ENCODE measurements around the gene SMAP1.

DNA sequence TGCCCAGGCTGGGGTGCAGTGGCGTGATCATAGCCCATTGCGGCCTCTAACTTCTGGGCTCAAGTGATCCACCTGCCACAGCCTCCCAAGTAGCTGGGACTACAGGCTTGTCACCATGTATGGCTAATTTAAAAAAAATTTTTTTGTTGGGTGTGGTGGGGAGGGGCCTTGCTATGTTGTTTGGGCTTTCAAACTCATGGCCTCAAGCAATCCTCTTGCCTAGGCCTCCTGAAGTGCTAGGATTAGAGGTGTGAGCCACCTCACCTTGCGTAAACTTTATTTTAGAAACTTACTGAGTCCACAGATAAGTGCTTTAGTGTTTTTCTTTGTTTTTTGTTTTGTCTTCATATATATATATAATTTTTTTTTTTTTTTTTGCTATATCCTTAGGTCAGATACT lies 9.1 kb downstream of the SMAP1 start:
- TF ChIP-seq, protein P1, sequence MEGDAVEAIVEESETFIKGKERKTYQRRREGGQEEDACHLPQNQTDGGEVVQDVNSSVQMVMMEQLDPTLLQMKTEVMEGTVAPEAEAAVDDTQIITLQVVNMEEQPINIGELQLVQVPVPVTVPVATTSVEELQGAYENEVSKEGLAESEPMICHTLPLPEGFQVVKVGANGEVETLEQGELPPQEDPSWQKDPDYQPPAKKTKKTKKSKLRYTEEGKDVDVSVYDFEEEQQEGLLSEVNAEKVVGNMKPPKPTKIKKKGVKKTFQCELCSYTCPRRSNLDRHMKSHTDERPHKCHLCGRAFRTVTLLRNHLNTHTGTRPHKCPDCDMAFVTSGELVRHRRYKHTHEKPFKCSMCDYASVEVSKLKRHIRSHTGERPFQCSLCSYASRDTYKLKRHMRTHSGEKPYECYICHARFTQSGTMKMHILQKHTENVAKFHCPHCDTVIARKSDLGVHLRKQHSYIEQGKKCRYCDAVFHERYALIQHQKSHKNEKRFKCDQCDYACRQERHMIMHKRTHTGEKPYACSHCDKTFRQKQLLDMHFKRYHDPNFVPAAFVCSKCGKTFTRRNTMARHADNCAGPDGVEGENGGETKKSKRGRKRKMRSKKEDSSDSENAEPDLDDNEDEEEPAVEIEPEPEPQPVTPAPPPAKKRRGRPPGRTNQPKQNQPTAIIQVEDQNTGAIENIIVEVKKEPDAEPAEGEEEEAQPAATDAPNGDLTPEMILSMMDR (tag by site-specific recombination; IDR thresholded peaks at IDR 0.05) = no peak
- no peak for TF ChIP-seq ZNF350 (tag by site-specific recombination; IDR thresholded peaks at IDR 0.05)
- no peak for TF ChIP-seq ZNF114 (tag by site-specific recombination; IDR thresholded peaks at IDR 0.05)
- TF ChIP-seq, protein P2, sequence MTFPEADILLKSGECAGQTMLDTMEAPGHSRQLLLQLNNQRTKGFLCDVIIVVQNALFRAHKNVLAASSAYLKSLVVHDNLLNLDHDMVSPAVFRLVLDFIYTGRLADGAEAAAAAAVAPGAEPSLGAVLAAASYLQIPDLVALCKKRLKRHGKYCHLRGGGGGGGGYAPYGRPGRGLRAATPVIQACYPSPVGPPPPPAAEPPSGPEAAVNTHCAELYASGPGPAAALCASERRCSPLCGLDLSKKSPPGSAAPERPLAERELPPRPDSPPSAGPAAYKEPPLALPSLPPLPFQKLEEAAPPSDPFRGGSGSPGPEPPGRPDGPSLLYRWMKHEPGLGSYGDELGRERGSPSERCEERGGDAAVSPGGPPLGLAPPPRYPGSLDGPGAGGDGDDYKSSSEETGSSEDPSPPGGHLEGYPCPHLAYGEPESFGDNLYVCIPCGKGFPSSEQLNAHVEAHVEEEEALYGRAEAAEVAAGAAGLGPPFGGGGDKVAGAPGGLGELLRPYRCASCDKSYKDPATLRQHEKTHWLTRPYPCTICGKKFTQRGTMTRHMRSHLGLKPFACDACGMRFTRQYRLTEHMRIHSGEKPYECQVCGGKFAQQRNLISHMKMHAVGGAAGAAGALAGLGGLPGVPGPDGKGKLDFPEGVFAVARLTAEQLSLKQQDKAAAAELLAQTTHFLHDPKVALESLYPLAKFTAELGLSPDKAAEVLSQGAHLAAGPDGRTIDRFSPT (tag by site-specific recombination; IDR thresholded peaks at IDR 0.05) = no peak
- TF ChIP-seq ZBTB7A (tag by site-specific recombination; IDR thresholded peaks at IDR 0.05; ENCODE audit: low read depth) = no peak
- TF ChIP-seq ZNF629 (tag by site-specific recombination; IDR thresholded peaks at IDR 0.05) = no peak
- TF ChIP-seq ZNF777 (tag by site-specific recombination; IDR thresholded peaks at IDR 0.05; ENCODE audit: borderline replicate concordance) = no peak
- TF ChIP-seq, protein P3, sequence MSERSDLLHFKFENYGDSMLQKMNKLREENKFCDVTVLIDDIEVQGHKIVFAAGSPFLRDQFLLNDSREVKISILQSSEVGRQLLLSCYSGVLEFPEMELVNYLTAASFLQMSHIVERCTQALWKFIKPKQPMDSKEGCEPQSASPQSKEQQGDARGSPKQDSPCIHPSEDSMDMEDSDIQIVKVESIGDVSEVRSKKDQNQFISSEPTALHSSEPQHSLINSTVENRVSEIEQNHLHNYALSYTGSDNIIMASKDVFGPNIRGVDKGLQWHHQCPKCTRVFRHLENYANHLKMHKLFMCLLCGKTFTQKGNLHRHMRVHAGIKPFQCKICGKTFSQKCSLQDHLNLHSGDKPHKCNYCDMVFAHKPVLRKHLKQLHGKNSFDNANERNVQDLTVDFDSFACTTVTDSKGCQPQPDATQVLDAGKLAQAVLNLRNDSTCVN (tag by site-specific recombination; optimal IDR thresholded peaks at IDR 0.05) = no peak
- no peak for TF ChIP-seq BCL11A (tag by site-specific recombination; IDR thresholded peaks at IDR 0.05; ENCODE audit: low read depth)
- TF ChIP-seq ZNF654 (tag by site-specific recombination; IDR thresholded peaks at IDR 0.05; ENCODE audit: low read depth) = no peak
